NK-92 treated with Interleukin-12 subunit alpha and Interleukin-12 subunit beta, amount 100 ng/mL, for 24 hours (cell line): Measurements from ENCODE around the gene PEX6.

ENCODE experiments used
- DNase-seq: peaks from one replicate; lab custom pipeline; 2025; lab: John Stamatoyannopoulos, UW

Gene PEX6

DNA sequence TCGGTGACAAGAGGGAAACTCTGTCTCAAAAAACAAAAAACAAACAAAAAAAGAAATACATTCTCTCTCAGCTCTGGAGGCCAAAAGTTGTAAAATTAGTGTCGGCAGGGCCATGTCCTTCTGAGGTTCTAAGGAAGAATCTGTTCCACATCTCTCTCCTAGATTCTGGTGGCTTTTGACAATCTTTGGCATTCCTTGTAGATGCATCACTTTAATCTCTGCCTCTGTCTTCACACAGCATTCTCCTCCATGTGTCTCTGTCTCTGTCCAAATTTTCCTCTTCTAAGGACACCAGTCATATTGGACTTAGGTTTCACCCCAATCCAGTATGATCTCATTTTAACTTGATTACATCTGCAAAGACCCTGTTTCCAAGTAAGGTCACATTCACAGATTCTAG lies 14.5 kb upstream of the PEX6 start:
- DNase-seq: no peak

DNA sequence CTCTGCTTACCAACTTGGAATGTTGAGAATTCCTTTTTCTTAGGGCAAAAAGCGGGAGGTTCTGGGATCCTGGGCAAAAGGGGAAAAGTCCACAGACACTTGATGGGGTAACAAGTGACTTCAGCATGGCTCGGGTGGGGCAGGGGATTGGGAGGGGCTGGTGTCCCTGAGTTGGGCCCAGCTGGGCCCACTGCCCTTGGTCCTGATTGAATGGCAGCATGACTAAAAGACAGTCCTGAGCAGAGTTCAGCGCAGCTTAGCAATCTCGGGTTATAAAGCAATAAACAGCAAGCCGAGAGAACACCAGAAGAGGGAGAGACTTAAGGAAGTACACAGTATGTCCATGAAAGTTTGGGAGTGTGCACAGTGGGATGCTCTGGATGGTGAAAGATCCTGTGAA lies 10.9 kb upstream of the PEX6 start:
- no peak for DNase-seq

DNA sequence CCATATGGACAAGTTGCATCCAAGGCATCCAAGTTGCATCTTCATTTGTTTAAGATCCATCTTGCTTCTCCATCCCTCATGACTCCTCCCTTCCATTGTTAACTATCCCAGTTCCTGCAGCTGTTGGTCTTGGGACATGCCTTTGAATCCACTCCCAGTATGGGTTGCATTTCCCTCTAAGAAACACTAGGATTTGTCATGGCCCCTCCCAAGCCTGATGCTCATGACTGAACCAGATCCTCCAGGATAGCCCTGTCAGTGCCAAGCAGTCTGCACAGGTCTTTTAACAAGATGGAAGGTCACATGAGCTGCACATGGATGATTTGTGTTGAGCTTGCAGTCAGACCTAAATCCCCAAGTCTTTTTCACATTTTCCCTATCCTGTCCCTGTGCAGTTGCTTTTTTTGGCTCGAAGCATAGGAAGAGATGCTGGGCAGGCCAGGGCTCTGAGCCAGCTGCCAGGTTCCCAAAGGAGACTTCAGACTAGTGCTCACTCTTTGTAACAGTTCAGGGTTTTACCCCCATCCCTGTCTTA lies 9.6 kb upstream of the PEX6 start:
- DNase-seq: no peak

DNA sequence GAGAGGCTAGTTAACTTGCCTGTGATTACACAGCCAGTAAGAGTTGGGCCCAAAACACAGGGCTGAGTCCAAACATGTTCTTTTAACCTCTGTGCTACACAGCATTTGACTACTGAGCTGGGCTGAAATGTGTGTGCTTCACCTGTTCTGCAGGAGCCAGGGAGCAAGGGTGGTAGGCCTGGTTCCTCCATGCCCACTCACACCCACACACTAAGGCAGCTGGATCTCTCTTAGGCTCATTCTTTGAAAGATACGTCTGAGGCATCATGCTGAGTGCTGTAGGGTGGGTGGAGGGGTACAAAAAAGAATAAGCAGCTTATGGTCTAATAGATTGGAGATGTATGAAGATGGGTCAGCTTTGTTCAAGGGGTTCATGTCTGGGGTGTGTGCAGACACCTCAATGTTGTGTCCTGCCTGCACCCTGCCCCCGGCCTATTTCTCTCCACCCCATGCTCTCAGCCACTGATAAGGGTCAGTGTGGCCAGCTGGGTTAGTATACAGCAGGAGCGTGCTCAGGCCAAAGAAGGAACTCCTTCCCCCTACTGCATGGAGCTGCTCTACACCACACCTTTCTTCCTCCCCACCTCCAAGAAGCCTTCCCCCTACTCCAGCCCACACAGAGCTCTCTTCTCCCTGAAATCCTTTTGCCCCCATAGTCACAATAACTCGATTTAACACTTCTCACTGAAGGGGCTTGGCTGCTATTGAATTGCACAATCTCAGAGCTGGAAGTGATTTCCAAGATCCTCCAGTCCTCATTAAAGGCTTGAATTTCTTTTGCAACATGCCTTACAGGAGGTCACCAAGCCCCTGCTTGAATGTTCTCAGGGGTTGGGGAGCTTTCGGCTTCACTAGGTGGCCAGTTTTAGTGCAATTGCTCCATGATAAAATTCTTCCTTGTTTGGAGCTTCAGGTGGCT lies 8.8 kb upstream of the PEX6 start:
- DNase-seq: no peak

DNA sequence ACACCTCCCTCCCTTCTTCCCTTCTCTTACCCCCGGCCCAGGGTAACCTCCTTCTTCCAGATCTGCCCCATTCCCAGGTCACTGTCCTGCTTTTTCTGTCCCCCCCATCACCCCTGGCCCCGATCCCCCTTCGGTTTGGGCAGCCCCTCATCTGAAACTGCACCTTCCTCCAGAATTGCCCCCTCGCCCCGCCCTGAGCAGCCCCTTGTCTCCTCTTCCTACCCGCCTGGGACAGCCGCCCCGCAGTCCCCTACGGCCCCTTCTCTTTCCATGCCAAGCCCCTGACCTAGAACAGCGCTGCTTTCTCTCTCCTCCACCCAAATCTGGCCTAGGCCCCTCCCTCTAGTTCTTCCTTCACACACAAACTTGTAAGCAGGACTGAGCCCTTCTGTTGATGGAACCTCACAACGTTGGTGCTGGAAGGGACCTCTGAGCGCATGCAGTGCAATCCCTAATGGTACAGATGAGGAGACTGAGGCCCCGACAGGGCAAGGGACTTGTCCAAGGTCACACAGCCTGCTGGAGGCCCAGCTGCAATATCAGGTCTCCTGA lies 6.0 kb upstream of the PEX6 start:
- no peak for DNase-seq

DNA sequence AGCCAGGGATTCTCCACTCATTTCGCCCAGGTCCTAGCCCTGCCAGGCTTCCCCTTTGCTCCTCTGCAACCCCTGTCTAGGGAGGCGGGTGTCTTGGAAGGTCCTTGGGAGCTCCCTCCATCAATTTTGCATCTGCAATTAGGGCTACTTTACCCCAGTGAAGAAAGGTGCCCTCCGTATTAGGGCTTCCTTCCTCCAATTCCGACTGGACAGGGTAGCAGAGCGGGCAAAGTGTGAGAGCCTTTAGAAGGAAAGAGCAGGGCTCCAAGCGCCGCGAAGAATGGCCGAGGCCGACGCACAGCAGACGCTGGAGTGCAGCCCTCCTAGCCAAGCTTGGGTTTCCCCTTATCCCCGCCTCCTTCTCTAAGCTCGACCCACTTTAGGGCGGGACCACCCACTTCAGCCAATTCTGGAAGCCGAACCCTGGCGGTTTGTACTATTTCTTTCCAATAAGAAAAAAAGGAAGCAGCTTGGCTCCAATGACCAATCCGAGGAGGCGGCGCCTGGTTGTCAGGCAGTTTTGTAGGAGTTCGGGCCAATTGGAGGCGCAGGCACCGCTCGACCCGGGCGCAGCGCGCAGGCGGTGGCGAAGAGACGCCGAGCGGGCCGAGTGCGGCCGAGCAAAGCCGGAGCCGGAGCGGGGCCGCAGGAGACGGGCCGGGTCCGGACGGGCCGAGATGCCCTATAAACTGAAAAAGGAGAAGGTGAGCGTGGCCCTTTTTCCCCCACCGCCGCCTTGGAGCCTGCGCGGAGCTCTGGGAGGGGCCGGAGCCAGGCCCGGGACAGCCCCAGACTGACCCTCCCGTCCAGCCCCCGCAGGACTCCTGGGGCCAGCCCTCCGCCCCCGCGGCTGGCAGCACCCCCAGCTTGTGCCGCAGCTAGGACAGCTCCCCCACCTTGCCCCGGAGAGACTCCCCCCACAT lies 5.3 kb upstream of the PEX6 start, which contains the start of gene PPP2R5D:
TSS of gene PPP2R5D (plus strand) at position 570 of the 923 bp plus-strand sequence. CDS start at position 678, 108 bp downstream.
- peak; percentile 93 for DNase-seq

DNA sequence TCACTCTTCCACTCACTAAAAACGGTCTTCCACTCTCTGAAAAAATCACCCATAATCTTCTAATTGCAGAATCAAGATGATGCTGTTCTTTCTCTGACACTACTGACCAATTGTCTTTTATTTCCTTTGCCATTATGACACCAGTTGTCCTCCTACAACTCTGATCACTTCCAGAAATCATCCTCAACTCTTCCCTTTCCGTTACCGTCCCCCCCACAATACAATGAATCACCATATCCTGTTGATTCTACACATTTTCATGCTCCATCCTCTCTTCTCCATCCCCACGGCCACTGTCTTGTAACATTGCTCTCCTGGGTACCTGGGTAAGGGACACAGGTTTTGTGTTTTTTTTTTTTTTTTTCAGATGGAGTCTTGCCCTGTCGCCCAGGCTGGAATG lies 2.9 kb upstream of the PEX6 start:
- no peak for DNase-seq

DNA sequence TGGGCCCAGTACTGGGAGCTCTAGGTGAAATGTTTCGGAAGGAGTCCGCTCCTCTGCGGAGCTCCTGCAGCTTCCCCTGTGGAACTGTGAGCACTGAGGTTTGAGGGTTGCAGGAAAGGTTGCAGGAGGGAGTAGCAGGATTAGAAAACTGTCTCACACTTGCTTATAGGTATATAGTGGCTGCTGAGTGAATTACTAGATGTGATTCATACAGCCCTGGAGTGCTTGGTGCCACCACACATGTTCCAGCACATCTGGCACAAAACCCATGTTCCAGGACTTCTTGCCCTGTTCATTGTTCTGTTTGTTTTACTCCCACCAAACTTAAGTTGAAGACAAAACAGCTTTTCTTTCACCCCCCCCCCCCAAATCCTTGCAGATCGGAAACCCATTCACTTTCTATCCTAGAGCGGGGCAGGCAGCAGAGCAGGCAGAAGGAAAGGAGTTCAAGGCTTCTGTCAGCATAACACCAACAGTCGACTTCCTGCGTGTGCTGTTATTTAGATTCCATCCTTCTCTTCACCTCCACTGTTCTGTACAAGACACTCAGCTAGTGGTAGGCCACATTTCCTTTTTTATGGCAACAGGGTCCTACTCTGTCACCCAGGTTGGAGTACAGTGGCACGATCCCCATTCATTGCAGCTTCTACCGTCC lies 669 bp upstream of the PEX6 start:
- no peak for DNase-seq

DNA sequence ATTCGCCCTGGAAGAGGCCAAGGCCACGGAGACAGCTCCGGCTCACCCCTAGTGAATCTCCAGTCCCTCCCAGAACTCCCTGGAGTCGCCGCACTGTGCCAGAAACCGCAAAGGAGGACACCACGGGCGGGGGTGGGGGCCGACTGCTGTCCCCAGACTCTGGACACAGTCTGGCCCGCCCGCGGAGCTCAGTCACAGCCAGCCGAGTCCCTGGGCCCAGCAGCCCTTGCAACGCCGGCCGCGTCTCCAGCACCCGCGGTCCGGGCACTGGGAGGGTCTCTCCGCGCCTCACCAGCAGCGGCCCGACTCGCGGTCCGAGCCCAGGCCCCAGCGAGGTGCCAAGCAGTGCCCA lies 518 bp downstream of the PEX6 start:
- no peak for DNase-seq

DNA sequence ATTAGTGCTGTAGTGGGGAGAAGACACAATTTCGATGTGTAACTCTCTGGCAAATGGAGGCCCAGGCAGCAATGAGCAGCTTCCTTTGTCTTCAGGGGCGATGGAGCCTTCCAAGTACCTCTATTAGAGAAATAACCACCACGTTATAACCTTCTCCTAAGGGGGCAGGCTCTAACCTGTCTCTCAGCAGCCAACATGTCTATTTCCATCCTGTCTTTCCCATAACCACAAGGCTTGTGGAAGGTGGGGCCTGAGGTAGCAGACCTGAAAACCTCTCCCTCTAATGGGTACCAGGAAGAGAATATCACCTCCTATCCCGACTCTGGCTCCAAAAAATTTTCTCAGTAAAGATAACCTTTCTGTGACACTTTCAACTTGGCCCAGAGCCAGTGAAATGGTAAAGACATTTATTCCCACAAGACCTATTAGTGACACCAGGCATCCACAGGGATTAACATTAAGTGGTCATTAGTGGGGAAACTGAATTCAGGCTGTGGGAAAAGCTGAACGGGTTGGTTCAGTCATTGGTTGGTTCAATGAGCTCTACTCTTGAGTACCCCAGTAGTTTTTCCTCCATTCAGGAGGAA lies 4.0 kb downstream of the PEX6 start:
- no peak for DNase-seq

DNA sequence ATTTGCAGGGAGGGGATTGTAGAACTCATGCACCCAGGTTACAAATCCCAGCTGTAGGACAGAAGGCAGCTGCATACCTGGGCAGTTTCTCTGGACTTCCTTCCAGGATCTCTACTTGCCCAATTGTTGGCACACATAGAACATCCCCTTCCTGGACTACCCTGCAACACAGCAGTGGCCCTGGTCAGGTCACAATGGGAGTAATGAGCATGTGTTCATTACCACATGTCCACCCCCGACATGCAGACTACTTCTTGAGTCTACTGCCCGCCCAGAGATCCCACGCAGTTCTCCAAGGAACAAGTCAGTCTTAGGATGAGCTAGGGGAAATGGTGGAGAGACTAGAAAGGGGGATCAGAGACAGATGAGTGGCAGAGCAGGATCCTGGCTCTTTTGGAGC lies 5.1 kb downstream of the PEX6 start:
- no peak for DNase-seq

DNA sequence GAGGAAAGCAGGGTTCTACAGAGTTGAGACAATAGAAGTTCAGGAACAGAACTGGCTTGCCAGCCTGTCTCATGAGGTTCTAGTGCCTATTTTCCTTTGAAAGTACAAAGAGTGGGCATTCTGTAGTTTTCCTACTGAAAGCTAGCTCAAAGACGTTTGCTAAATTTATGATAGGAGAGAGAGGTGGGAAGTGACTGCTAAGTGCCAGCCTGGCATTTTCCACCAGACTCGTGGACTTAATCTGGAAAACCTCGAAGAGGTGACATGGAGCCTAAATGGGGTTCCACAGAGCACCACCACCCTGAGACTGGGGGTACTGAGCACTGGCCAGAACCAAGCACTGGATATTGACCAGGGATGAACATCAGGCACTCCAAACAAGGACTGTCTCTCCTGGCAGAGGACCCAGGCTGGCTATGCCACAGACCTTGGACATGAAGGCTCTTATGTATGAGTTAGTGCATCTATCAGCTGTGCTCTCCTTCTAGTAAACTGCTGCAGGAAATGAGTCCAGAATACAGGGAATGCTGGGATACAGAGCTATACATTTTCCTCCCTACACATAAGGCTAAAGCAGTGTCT lies 7.1 kb downstream of the PEX6 start:
- no peak for DNase-seq

DNA sequence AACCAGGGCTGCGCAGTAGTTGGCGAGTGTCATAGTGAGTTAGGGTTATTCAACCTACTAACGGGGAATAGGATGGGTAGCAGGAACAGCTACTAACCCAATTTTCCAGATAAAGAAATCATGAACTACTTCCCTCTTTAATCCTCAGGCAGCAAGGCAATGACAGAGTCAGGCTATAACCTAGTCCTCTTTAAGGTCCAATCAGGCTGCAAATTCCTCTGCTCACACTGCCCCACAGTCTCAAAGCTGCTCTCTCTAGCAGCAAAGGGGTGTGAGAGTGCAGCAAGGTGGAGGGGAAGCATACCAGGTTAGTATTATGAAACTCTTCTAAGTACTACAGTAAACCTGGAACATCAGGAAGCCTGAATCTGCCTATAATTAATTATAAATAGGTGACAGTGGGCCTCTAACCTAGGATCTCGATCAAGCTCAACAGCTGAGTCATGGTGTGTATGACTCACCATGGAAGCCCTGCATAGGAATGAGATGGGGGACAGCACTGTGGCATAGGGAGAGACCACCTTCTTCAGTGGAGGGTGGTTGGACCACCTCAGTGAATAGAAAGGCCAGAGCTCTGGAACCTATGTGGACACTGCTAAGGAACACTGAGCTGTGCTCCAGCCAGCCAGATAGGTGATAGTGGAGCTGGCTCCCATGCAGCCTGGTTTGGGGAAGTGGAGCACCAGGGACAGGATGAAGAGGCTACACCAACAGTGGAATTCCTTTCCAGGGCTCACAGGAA lies 7.9 kb downstream of the PEX6 start:
- DNase-seq: no peak

DNA sequence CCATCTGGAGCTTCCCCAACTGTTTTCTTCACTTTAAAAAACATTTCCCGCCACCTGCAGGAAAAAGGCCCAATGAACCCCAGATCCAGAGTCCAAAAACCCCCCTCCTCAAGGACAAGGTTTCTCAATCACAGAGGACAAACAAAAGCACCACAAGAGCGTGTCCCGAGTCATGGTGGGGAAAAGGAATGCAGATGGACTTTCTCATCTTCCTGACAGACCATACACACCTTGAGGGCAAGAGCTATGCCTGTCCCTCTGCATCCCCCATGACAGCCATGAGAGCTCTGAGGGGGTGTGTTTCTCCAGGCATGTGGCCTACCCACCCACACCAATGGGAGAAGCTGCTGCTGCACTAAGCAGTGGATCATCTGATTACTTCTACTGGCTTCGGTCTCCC lies 9.0 kb downstream of the PEX6 start:
- no peak for DNase-seq

DNA sequence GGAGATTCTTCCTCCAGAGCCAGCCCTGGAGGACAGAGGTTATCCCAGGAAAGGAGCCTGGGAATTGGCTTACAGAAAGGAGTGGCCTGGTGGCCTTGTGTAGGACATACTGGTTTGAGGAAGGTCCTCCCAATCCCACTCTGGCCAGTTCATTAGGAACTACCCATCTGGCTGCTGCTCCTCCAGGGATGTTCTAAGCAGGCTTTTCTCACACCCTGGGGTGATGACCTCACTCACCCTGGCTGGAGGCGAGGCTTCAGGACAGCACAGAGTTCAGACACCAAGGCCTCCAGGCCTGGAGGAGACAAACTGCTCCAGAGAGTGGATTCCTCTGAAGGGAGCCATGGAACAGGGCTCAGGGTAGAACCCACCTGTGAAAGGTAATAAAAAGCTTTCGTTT lies 9.6 kb downstream of the PEX6 start:
- DNase-seq: no peak

DNA sequence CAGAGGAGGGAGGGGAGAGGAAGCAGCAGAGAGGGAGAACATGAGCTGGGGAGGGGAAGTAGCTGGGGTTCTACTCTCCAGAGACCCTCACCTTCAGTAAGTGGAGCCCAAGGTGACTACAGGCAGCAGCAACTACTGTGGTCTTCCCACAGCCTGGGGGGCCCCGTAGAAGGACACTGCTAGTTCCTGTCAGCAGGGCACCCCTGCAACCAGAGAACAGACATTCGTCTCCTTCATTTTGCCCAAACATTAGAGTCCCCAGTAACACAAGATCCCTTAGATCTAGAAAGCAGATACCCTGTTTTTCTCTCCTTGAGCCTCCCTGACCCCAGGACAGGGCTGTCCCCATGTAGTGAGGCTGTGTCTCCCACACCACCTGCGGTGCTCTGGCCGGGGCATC lies 10.2 kb downstream of the PEX6 start:
- DNase-seq: no peak

DNA sequence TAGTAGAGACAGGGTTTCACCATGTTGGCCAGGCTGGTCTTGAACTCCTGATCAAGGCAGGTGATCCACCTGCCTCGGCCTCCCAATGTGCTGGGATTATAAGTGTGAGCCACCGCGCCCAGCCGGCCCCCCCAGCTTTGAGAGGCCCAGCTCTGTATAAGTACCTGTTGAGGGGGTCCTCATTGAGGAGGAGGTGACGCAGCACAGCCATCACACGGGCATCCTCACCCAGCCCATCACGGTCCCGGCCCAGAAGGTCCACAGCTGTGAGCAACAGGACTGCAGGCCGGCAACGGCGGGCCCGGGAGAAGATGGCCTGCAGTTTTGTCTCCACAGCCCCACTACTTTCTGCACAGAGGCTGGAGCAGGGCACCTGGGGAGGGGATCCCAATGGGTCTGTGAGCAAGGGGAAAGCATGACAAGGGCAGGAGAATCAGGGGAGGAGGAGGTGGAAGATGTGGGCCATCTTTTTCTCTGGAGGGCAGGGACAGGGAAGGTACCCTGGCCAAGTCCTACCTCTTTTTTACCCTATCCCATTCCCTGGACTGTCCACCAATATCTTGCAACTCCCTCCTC lies 10.8 kb downstream of the PEX6 start:
- no peak for DNase-seq

DNA sequence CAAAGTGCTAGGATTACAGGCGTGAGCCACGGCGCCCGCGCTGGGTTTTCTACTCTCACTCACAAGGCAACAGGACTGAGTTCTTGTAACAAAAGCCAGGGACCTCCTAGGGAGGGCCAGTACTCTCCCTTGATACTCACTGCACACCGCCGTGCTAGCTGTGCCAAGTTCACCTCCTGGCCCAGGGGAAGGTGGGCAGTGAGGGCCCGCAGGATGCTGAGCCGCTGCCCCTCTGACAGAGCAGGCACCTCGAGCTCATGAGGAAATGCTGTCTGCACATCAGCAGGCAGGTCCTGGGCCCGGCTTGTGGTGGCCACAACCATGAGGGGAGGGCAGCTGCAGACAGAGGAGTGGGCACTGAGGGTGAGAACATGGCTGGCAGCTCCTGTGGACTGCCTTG lies 11.8 kb downstream of the PEX6 start:
- DNase-seq: no peak

DNA sequence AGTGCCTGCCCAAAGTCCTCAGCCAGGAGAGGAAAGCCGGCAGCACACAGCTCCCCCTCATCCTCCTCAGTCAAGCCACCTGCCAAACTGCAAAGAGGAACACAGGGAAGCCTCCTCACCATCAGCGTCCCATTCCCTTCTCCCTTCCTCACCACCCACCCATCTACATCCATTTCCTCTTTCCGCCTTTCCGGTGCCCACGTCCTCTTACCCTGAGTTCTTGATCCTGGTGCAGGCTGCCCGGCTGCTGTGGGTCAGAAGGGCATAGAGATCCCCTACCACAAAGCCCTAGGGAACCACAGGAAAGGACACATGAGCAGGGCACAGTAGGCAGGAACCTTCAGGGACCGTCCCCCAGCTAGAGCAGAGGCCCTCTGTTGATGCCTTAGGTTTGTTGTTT lies 12.4 kb downstream of the PEX6 start:
- no peak for DNase-seq
